GM23248 (cell line): ENCODE data around the gene PARD3B. TPM values are rescaled to one million over a fixed set of nuclear protein-coding genes. Genes with fewer than 3 reads are reported as not detected.

Source experiments
- DNase-seq: peaks from one replicate; pipeline ENCODE4 v3.0.0-alpha.2; 2015
- H2AFZ ChIP-seq: fragments of 200-600 bp; sonication (generic); 2 replicates; pipeline ENCODE4 v1.6.1; 2016; ENCODE audit warnings: antibody characterized with exemption
- H3F3A ChIP-seq: fragments of 200-600 bp; sonication (generic); 2 replicates; pipeline ENCODE4 v1.6.1; 2016; ENCODE audit warnings: mild to moderate bottlenecking, antibody characterized with exemption, mixed run types; ENCODE audit not compliant: insufficient read depth
- H3K27ac ChIP-seq: fragments of 200-600 bp; sonication (generic); 2 replicates; pipeline ENCODE4 v1.5.1; 2016; ENCODE audit warnings: mild to moderate bottlenecking
- H3K27me3 ChIP-seq: fragments of 200-600 bp; sonication (generic); replicated peaks from 2 replicates; pipeline ENCODE4 v1.6.1; 2016; ENCODE audit warnings: mild to moderate bottlenecking; ENCODE audit not compliant: insufficient read depth
- H3K36me3 ChIP-seq: fragments of 200-600 bp; sonication (generic); 2 replicates; pipeline ENCODE4 v1.6.1; 2016; ENCODE audit warnings: low read depth, mild to moderate bottlenecking
- H3K4me1 ChIP-seq: fragments of 200-600 bp; sonication (generic); 2 replicates; pipeline ENCODE4 v1.6.1; 2016; ENCODE audit warnings: mild to moderate bottlenecking; ENCODE audit not compliant: insufficient read depth
- H3K4me2 ChIP-seq: fragments of 200-600 bp; sonication (generic); one replicate; pipeline ENCODE4 v1.6.1; 2016; ENCODE audit warnings: mild to moderate bottlenecking; ENCODE audit not compliant: unreplicated experiment
- H3K4me3 ChIP-seq: fragments of 200-600 bp; sonication (generic); 2 replicates; pipeline ENCODE4 v1.5.1; 2016; ENCODE audit warnings: mild to moderate bottlenecking
- H3K79me2 ChIP-seq: fragments of 200-600 bp; sonication (generic); 2 replicates; pipeline ENCODE4 v1.6.1; 2016; ENCODE audit warnings: mild to moderate bottlenecking; ENCODE audit not compliant: insufficient read depth
- H3K9ac ChIP-seq: fragments of 200-600 bp; sonication (generic); 2 replicates; pipeline ENCODE4 v1.6.1; 2016; ENCODE audit warnings: mild to moderate bottlenecking
- H3K9me2 ChIP-seq: fragments of 200-600 bp; sonication (generic); 2 replicates; pipeline ENCODE4 v1.6.1; 2016; ENCODE audit warnings: mixed run types, mild to moderate bottlenecking, moderate library complexity; ENCODE audit not compliant: insufficient read depth
- H3K9me3 ChIP-seq: fragments of 200-600 bp; sonication (generic); one replicate; pipeline ENCODE4 v1.6.1; 2017; ENCODE audit warnings: low read depth
- H4K20me1 ChIP-seq: fragments of 200-600 bp; sonication (generic); 2 replicates; pipeline ENCODE4 v1.6.0; 2016; ENCODE audit not compliant: insufficient read depth
- EZH2 ChIP-seq: fragments of 200-600 bp; sonication (generic); IDR thresholded peaks from 2 replicates; pipeline ENCODE4 v1.6.1; 2018; ENCODE audit warnings: antibody characterized with exemption, mild to moderate bottlenecking; ENCODE audit not compliant: insufficient read depth, poor library complexity, severe bottlenecking
- EZH2phosphoT487 ChIP-seq: fragments of 200-600 bp; sonication (generic); IDR thresholded peaks from 2 replicates; pipeline ENCODE4 v1.6.1; 2018; ENCODE audit warnings: antibody characterized with exemption, moderate library complexity, mild to moderate bottlenecking, low read depth; ENCODE audit not compliant: insufficient read depth
- WGBS, 2 experiments: methylation state at CpG; one replicate each; pipeline ENCODE4 v1.1.6; 2015 to 2017; ENCODE audit warnings: low lambda C conversion rate in 2 of 2, low coverage in 1 of 2; ENCODE audit errors: missing lambda C conversion rate in 2 of 2; 5-methylcytosine and 5-hydroxymethylcytosine counted together
- in situ Hi-C: fragments of 300-500 bp; cut with MboI; formaldehyde crosslinking; loops from 2 replicates; pipeline ENCODE4 v1.15.0; 2020
- polyA plus RNA-seq: library from polyadenylated mRNA; unstranded; fragments of >200 nt; fragmentation: Nextera tagmentation; extraction: Ambion mirVana; gene quantifications from 2 replicates; pipeline ENCODE4 v1.2.1, GENCODE V29; 2016
- total RNA-seq: library from RNA; depleted of rRNA; stranded (reverse); fragments of >200 nt; shearing (Covaris generic); gene quantifications from 2 replicates; pipeline ENCODE4 v1.2.3, GENCODE V29; 2014

PARD3B gene
- total and polyA plus RNA-seq, 2 experiments from 2014 or later: 2.5 to 6.9 TPM

- Histone ChIP-seq H4K20me1 (no peaks in the 10 kb centered on the region), H3K9ac (peak overlapping the region; percentile 57), H2AFZ (no peak overlapping the region), H3K4me2 (peak overlapping the region; percentile 74), H3K27ac (peak overlapping the region; percentile 72), H3K27me3 (no peaks in the 10 kb centered on the region), H3K79me2 (no peaks in the 10 kb centered on the region), H3K4me1 (peaks cover 14% of the 10 kb centered on the region), H3K9me2 (no peaks in the 10 kb centered on the region), H3K4me3 (peak overlapping the region; percentile 62; the same call in 1 of the 2 replicates), H3F3A (peaks cover 16% of the 10 kb centered on the region; the same call in 1 of the 2 replicates), H3K36me3 (no peaks in the 10 kb centered on the region), H3K9me3 (no peaks in the 10 kb centered on the region)
- DNase-seq: no peak
- WGBS, 2 experiments: 73 to 76% methylated on average over 11 of the region's 11 CpGs
- in situ Hi-C loops: no loop called here
- TF ChIP-seq EZH2phosphoT487 (no peak), EZH2 (no peak)
Observed at GRCh38 chr2:205025580-205026240, 480.4 kb downstream of the PARD3B start.

DNA sequence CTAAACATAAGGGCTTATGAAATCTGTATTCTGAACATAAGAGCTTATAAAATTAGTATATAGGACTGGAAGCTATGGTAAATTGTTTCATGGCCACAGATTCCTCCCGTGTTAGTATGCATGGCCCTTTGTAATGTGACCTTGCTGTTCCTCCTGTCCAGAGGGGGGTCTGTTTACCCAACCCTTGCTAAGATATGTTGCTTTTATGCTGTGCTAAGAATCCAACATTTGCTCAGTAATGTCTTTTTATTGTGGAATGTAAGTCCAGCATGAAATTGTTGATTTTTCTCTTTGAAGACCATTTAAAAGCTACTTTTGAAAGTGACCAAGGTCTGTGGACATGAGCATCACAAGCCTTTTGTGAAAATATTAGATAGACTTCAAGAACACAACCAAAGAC is 485.4 kb downstream of the PARD3B start:
- no peak overlapping the region for H3K27ac ChIP-seq
- H3K9ac ChIP-seq: no peak overlapping the region
- no peaks in the 10 kb centered on the region for H3K9me3 ChIP-seq
- no peaks in the 10 kb centered on the region for H4K20me1 ChIP-seq
- no peaks in the 10 kb centered on the region for H3K36me3 ChIP-seq
- 63 to 80% methylated on average over 1 of the region's 1 CpG for WGBS, 2 experiments
- no peaks in the 10 kb centered on the region for H3K27me3 ChIP-seq
- H3K4me1 ChIP-seq: peaks cover 2% of the 10 kb centered on the region
- in situ Hi-C loops: no loop called here
- H2AFZ ChIP-seq: no peak overlapping the region
- no peak overlapping the region for H3K4me2 ChIP-seq
- no peaks in the 10 kb centered on the region for H3K79me2 ChIP-seq
- 0 out of 2 replicates have a peak, but pooled peaks cover 3% of the 10 kb centered on the region for H3F3A ChIP-seq
- TF ChIP-seq EZH2 (no peak), EZH2phosphoT487 (no peak)
- no peak for DNase-seq
- H3K9me2 ChIP-seq: no peaks in the 10 kb centered on the region
- H3K4me3 ChIP-seq: no peak overlapping the region

- WGBS, 2 experiments: 40 to 47% methylated on average over 4 of the region's 4 CpGs
- H3K9me2 ChIP-seq: no peaks in the 10 kb centered on the region
- in situ Hi-C loops: no loop called here
- no peak overlapping the region for H3K9ac ChIP-seq
- H3K4me1 ChIP-seq: no peaks in the 10 kb centered on the region
- H3K79me2 ChIP-seq: no peaks in the 10 kb centered on the region
- no peak for TF ChIP-seq EZH2phosphoT487
- TF ChIP-seq EZH2: no peak
- H4K20me1 ChIP-seq: no peaks in the 10 kb centered on the region
- no peak overlapping the region for H3K27ac ChIP-seq
- no peak overlapping the region for H2AFZ ChIP-seq
- H3F3A ChIP-seq: no peaks in the 10 kb centered on the region
- no peak overlapping the region for H3K4me2 ChIP-seq
- no peaks in the 10 kb centered on the region for H3K36me3 ChIP-seq
- no peaks in the 10 kb centered on the region for H3K27me3 ChIP-seq
- no peak for DNase-seq
- H3K4me3 ChIP-seq: no peak overlapping the region
- no peaks in the 10 kb centered on the region for H3K9me3 ChIP-seq
Observed at GRCh38 chr2:205032093-205032551, 486.8 kb downstream of the PARD3B start.

DNA sequence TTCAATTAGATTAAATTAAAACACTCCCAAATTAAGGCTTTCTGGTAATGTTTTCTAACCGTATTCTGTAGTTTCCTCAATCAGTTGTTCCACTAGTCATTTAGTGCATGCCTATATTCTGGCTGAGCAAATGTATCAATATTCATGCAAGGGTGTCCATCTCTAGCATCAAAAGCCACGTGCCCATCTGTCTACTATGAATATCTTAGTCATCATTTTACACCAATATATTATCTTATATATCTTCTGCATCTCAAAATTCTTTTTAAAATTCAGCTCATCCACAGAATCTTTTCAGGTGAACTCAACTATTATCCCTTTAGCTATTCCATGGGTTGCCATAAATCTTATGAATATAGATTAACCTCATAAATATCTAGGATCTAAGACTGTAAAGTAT is 488.2 kb downstream of the PARD3B start:
- H3F3A ChIP-seq: no peaks in the 10 kb centered on the region
- no peak overlapping the region for H3K4me3 ChIP-seq
- H3K4me1 ChIP-seq: no peaks in the 10 kb centered on the region

More for the DNA sequence above, 488.2 kb downstream of the PARD3B start:
- DNase-seq: no peak
- in situ Hi-C loops: no loop called here
- Histone ChIP-seq H3K9me3 (no peaks in the 10 kb centered on the region), H3K4me2 (no peak overlapping the region), H4K20me1 (no peaks in the 10 kb centered on the region), H2AFZ (no peak overlapping the region), H3K9ac (no peak overlapping the region), H3K27ac (no peak overlapping the region), H3K36me3 (no peaks in the 10 kb centered on the region), H3K9me2 (no peaks in the 10 kb centered on the region), H3K79me2 (no peaks in the 10 kb centered on the region), H3K27me3 (no peaks in the 10 kb centered on the region)
- TF ChIP-seq EZH2 (no peak), EZH2phosphoT487 (no peak)
- 80 to 81% methylated on average over 2 of the region's 2 CpGs for WGBS, 2 experiments
